HCT116 (cell line): ENCODE measurements around the gene COQ10B. TPM values are rescaled to one million over a fixed set of nuclear protein-coding genes. Genes with fewer than 3 reads are reported as not detected.
A peak's percentile ranks its signal among the peaks of the same experiment; 100 is the strongest.

Source experiments
- ATAC-seq: fragments of 200-7000 bp; cut with Tn5 transposase; 2 replicates; pipeline ENCODE4 v1.9.1; 2020; ENCODE audit warnings: mild to moderate bottlenecking, moderate library complexity
- BruUV-seq: library from RNA; stranded (reverse); fragments of 400-500 nt; replicated peaks from 2 replicates; lab custom pipeline; 2021; lab: Mats Ljungman, UMichigan
- CTCF ChIA-PET: fragments of 300-600 bp; sonication (Branson Sonifier 250); formaldehyde crosslinking; loops from one replicate; lab custom pipeline; 2021; ENCODE audit warnings: antibody characterized with exemption; lab: Charles Lee
- POLR2A ChIA-PET: fragments of 300-600, 350-600 bp; sonication (Branson Sonifier 250); formaldehyde crosslinking; loops from one replicate; lab custom pipeline; 2021; ENCODE audit warnings: antibody characterized with exemption; lab: Charles Lee
- RAD21 ChIA-PET, 2 experiments: fragments of 300-600 bp; sonication (Branson Sonifier 250); formaldehyde crosslinking; loops; one replicate each; lab custom pipeline; 2023; ENCODE audit warnings: low total read pairs in 2 of 2; ENCODE audit not compliant: uncharacterized antibody in 2 of 2, unreplicated experiment in 2 of 2, low non-redundant PET in 1 of 2; lab: Charles Lee
- DNase-seq: peaks from one replicate; pipeline ENCODE4 v3.0.0-alpha.2; 2010; ENCODE audit warnings: low read depth, low spot score
- H2AFZ ChIP-seq: fragments of 200-600 bp; shearing (Covaris generic), sonication (generic); 2 replicates; pipeline ENCODE4 v1.6.1; 2017; ENCODE audit warnings: low read depth, mixed run types, mixed read lengths, antibody characterized with exemption, low read length; ENCODE audit not compliant: poor library complexity, severe bottlenecking
- H3K27ac ChIP-seq: 2 replicates; pipeline ENCODE4 v1.5.1; 2012; ENCODE audit warnings: low read depth, low read length
- H3K27me3 ChIP-seq: fragments of 200-600 bp; sonication (generic); 2 replicates; pipeline ENCODE4 v1.6.1; 2016; ENCODE audit warnings: mixed run types, low read length, mixed read lengths; ENCODE audit not compliant: insufficient read depth
- H3K36me3 ChIP-seq, 2 experiments: fragments of 200-500 bp in 1 of 2; fragments of 200-600 bp in 1 of 2; sonication (Bioruptor generic) in 1 of 2; sonication (generic) in 1 of 2; 2 replicates each; pipeline versions ENCODE4 v1.5.1 to v1.6.1; 2014 to 2016; ENCODE audit warnings: low read length in 2 of 2, inconsistent platforms in 1 of 2, mixed read lengths in 1 of 2, mixed run types in 1 of 2; ENCODE audit not compliant: insufficient read depth in 2 of 2, control insufficient read depth in 1 of 2
- H3K4me1 ChIP-seq, 2 experiments: fragments of 200-600 bp in 1 of 2; sonication (generic) in 1 of 2; 2 replicates each; pipeline versions ENCODE4 v1.5.1 to v1.6.1; 2012 to 2017; ENCODE audit warnings: low read length in 2 of 2, inconsistent platforms in 1 of 2, mild to moderate bottlenecking in 1 of 2, mixed read lengths in 1 of 2, mixed run types in 1 of 2, moderate library complexity in 1 of 2; ENCODE audit not compliant: insufficient read depth in 2 of 2, control insufficient read depth in 1 of 2
- H3K4me2 ChIP-seq: fragments of 200-600 bp; sonication (generic); 2 replicates; pipeline ENCODE4 v1.6.1; 2017; ENCODE audit warnings: mixed run types, low read length, mixed read lengths
- H3K4me3 ChIP-seq, 2 experiments: fragments of 200-600 bp in 1 of 2; sonication (generic) in 1 of 2; replicated peaks in 1 of 2; 2 replicates each; pipeline ENCODE4 v1.5.1; 2011 to 2016; ENCODE audit warnings: low read length in 2 of 2, control low read depth in 1 of 2, low read depth in 1 of 2, mild to moderate bottlenecking in 1 of 2, mixed read lengths in 1 of 2, mixed run types in 1 of 2
- H3K79me2 ChIP-seq: fragments of 200-600 bp; sonication (generic); 2 replicates; pipeline ENCODE4 v1.6.1; 2017; ENCODE audit warnings: mild to moderate bottlenecking, mixed run types, low read length, moderate library complexity, mixed read lengths; ENCODE audit not compliant: insufficient read depth
- H3K9ac ChIP-seq: fragments of 200-600 bp; sonication (generic); 2 replicates; pipeline ENCODE4 v1.6.1; 2016; ENCODE audit warnings: low read length, mixed read lengths
- H3K9me2 ChIP-seq: fragments of 200-600 bp; sonication (generic), shearing (Covaris generic); 2 replicates; pipeline ENCODE4 v1.6.1; 2017; ENCODE audit warnings: mixed run types, mild to moderate bottlenecking, moderate library complexity; ENCODE audit not compliant: insufficient read depth
- H3K9me3 ChIP-seq, 2 experiments: fragments of 200-500 bp in 1 of 2; fragments of 200-600 bp in 1 of 2; sonication (Bioruptor generic) in 1 of 2; sonication (generic) in 1 of 2; 2 replicates each; pipeline ENCODE4 v1.6.1; 2014 to 2017; ENCODE audit warnings: low read length in 2 of 2, mixed read lengths in 2 of 2, inconsistent platforms in 1 of 2, low read depth in 1 of 2, mild to moderate bottlenecking in 1 of 2, mixed run types in 1 of 2, moderate library complexity in 1 of 2; ENCODE audit not compliant: control insufficient read depth in 1 of 2, insufficient read depth in 1 of 2
- H4K20me1 ChIP-seq: fragments of 200-600 bp; sonication (generic), shearing (Covaris generic); 2 replicates; pipeline ENCODE4 v1.6.1; 2017; ENCODE audit warnings: mixed run types, mild to moderate bottlenecking, moderate library complexity; ENCODE audit not compliant: insufficient read depth
- CBX3 ChIP-seq: IDR thresholded peaks from 2 replicates; pipeline ENCODE4 v1.6.1; 2012; ENCODE audit warnings: low read depth
- CEBPB ChIP-seq: IDR thresholded peaks from 2 replicates; pipeline ENCODE4 v1.6.1; 2012; ENCODE audit warnings: low read depth
- EGR1 ChIP-seq: IDR thresholded peaks from 2 replicates; pipeline ENCODE4 v1.6.1; 2012; ENCODE audit warnings: low read depth
- EZH2 ChIP-seq: fragments of 200-600 bp; sonication (generic); IDR thresholded peaks from 2 replicates; pipeline ENCODE4 v1.6.1; 2017; ENCODE audit warnings: antibody characterized with exemption, mixed run types
- JUND ChIP-seq: IDR thresholded peaks from 2 replicates; pipeline ENCODE4 v1.6.1; 2012
- POLR2AphosphoS5 ChIP-seq: IDR thresholded peaks from 2 replicates; pipeline ENCODE4 v1.6.1; 2011; ENCODE audit warnings: mild to moderate bottlenecking, low read depth, low read length, moderate library complexity
- RAD21 ChIP-seq: IDR thresholded peaks from 2 replicates; pipeline ENCODE4 v1.6.1; 2012; ENCODE audit warnings: low read depth, mild to moderate bottlenecking
- SIN3A ChIP-seq: IDR thresholded peaks from 2 replicates; pipeline ENCODE4 v1.6.1; 2012; ENCODE audit warnings: low read depth
- SP1 ChIP-seq: IDR thresholded peaks from 2 replicates; pipeline ENCODE4 v1.6.1; 2012; ENCODE audit warnings: low read depth
- SRF ChIP-seq: IDR thresholded peaks from 2 replicates; pipeline ENCODE4 v1.6.1; 2012; ENCODE audit warnings: low read depth
- intact Hi-C: fragments of 100-400 bp; cut with micrococcal nuclease; formaldehyde crosslinking; loops from 2 replicates; pipeline ENCODE4 v1.10.0; 2022
- total RNA-seq: library from RNA; stranded (reverse); gene quantifications from one replicate; pipeline ENCODE4 v1.2.1, GENCODE V29; 2021; ENCODE audit not compliant: unreplicated experiment
- TF ChIP-seq, protein P1 (sequence below): IDR thresholded peaks from 2 replicates; pipeline ENCODE4 v1.6.1; 2011; ENCODE audit warnings: mild to moderate bottlenecking, low read length, moderate library complexity; ENCODE audit not compliant: insufficient replicate concordance; ENCODE audit errors: extremely low read depth
- TF ChIP-seq, protein P2 (sequence below): IDR thresholded peaks from 2 replicates; pipeline ENCODE4 v1.6.1; 2012

COQ10B gene
- total RNA-seq, 1 experiment from 2014 or later = 20.4 TPM

DNA sequence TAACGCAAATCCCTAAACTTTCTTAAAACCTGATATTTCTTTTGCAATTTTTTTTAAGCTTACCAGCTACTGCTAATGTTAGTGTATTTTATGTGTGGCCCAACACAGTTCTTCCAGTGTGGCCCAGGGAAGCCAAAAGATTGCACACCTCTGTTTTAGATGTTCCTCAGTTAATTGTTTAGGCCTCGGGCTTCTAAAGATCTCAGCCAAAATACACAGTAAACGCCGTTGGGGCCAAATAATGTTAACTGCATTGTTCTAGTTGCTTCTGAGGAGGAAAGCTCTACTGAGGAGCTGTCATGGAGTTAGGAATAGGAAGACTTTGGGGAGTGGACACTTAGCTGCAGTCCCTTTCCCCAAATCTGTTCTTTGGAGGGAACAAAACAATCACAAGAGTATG lies 48.8 kb downstream of the COQ10B start:
- intact Hi-C loops = loop anchor here (10.0 kb wide), 1 partner anchor 203 kb away; the partner anchor contains the start of gene MARS2
- POLR2A ChIA-PET = interaction anchor here (2.1 kb wide), 1 partner anchor 11 kb away, joined by 8 read pairs; no protein-coding TSS in a partner anchor
- ATAC-seq (no peak), DNase-seq (no peak)
- Histone ChIP-seq H2AFZ (no peak overlapping the region), H3K4me2 (peak overlapping the region; percentile 67), H4K20me1 (peaks cover 33% of the 10 kb centered on the region; the same call in 1 of the 2 replicates), H3K27ac (peak overlapping the region; percentile 98; the same call in 1 of the 2 replicates), H3K27me3 (no peaks in the 10 kb centered on the region), H3K79me2 (peaks cover 71% of the 10 kb centered on the region), H3K9me2 (no peaks in the 10 kb centered on the region), H3K4me3 (peak overlapping the region in 1 of 2 experiments; percentile 81; a peak in 2 of 4 replicates), H3K9ac (no peak overlapping the region), H3K4me1 (peaks cover 7 to 22% of the 10 kb centered on the region in 2 experiments; a peak in 3 of 4 replicates), H3K9me3 (no peaks in the 10 kb centered on the region), H3K36me3 (peaks cover 26 to 63% of the 10 kb centered on the region in 2 experiments; a peak in 3 of 4 replicates)
- CTCF ChIA-PET = no interaction called here
- no peak for TF ChIP-seq EGR1
- TF ChIP-seq EZH2 = no peak
- RAD21 ChIA-PET = no interaction called here
- no TSS peak for BruUV-seq

DNA sequence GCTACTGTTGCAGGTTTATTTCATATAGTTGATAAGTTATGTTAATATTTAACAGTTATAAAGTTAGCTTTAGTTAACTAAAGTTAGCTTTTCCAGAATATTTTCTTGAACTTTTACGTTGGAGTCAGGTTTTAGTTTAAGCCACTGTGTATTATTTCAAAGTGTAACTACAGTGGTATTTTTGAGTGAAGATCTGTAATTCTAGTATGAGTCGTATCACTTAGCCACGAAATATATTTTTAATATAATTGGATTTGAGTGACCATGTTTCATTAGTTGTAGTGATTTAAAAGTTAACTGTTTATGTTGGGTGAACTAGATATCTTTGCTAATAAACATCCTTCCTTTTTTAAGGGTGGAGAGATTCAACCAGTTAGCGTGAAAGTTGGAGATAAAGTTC lies 49.3 kb downstream of the COQ10B start:
- ChIA-PET POLR2A (interaction anchor here (2.1 kb wide), 1 partner anchor 10 kb away, joined by 8 read pairs; no protein-coding TSS in a partner anchor), RAD21 (no interaction called here), CTCF (no interaction called here)
- no peak overlapping the region for H2AFZ ChIP-seq
- no TSS peak for BruUV-seq
- no peak overlapping the region for H3K27ac ChIP-seq
- intact Hi-C loops = loop anchor here (10.0 kb wide), 1 partner anchor 202 kb away; the partner anchor contains the start of gene MARS2
- H3K9me2 ChIP-seq = no peaks in the 10 kb centered on the region
- TF ChIP-seq EZH2 (no peak), CEBPB (no peak), SP1 (no peak), EGR1 (no peak), SIN3A (no peak), RAD21 (no peak), CBX3 (no peak), SRF (no peak), POLR2AphosphoS5 (no peak), JUND (no peak)
- TF ChIP-seq, protein P1, sequence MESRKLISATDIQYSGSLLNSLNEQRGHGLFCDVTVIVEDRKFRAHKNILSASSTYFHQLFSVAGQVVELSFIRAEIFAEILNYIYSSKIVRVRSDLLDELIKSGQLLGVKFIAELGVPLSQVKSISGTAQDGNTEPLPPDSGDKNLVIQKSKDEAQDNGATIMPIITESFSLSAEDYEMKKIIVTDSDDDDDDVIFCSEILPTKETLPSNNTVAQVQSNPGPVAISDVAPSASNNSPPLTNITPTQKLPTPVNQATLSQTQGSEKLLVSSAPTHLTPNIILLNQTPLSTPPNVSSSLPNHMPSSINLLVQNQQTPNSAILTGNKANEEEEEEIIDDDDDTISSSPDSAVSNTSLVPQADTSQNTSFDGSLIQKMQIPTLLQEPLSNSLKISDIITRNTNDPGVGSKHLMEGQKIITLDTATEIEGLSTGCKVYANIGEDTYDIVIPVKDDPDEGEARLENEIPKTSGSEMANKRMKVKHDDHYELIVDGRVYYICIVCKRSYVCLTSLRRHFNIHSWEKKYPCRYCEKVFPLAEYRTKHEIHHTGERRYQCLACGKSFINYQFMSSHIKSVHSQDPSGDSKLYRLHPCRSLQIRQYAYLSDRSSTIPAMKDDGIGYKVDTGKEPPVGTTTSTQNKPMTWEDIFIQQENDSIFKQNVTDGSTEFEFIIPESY = no peak
- TF ChIP-seq, protein P2, sequence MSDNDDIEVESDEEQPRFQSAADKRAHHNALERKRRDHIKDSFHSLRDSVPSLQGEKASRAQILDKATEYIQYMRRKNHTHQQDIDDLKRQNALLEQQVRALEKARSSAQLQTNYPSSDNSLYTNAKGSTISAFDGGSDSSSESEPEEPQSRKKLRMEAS = no peak
- H4K20me1 ChIP-seq = peaks cover 28% of the 10 kb centered on the region; the same call in 1 of the 2 replicates
- H3K79me2 ChIP-seq = peaks cover 66% of the 10 kb centered on the region
- H3K4me3 ChIP-seq = no peak overlapping the region
- ATAC-seq (no peak), DNase-seq (no peak)
- H3K9me3 ChIP-seq = no peaks in the 10 kb centered on the region
- peaks cover 3 to 18% of the 10 kb centered on the region in 2 experiments; a peak in 3 of 4 replicates for H3K4me1 ChIP-seq
- no peak overlapping the region for H3K9ac ChIP-seq
- H3K36me3 ChIP-seq = peaks cover 21 to 58% of the 10 kb centered on the region in 2 experiments; a peak in 3 of 4 replicates
- no peak overlapping the region for H3K4me2 ChIP-seq
- H3K27me3 ChIP-seq = no peaks in the 10 kb centered on the region
